ENCODE results near the gene TESPA1.
"Not testable (repeated sequence)": the region's sequence is repeated elsewhere in the genome, so short reads cannot be mapped to it uniquely, and the experiment has no call there.

The TESPA1 gene

DNA sequence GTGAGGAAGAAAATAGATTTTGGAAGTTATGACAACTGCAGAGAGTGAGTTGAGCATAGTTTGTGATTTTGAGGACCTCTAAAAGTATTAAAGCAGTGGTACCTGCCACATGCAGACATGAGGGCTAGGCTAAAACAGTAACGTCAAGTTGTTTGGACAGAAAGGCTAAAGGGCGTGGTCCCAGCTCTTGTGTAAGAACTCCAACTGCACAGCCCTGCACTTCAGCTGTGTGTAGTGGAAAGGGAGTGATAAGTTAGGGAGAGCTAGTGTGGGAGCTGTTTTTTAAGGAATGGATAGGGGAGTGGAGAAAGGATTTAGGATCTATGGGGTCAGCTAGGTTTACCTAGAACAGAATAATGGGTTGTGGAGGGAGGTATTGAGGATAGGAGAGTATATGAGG is 39.5 kb downstream of the TESPA1 start:
- DNase-seq: no peak

DNA sequence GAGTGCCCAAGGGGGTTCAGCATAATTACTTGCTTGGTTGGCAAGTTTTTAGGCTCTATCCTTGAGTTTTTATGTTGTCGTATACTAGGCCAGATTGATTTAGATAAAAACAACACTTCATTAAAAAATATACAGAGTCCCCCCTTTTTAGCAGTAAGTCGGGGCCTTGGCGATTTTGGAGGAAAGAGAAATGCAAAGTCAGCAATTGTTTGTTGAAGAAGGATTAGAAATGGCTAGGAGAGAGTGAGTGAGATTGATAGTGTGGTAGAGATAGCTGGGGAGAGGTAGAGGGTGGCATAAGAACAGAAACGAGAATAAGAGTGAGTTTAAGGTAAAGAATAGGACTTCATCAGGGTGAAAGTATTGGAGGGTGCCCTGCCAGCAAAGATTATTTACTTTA is 41.3 kb downstream of the TESPA1 start:
- DNase-seq: not testable (repeated sequence)

DNA sequence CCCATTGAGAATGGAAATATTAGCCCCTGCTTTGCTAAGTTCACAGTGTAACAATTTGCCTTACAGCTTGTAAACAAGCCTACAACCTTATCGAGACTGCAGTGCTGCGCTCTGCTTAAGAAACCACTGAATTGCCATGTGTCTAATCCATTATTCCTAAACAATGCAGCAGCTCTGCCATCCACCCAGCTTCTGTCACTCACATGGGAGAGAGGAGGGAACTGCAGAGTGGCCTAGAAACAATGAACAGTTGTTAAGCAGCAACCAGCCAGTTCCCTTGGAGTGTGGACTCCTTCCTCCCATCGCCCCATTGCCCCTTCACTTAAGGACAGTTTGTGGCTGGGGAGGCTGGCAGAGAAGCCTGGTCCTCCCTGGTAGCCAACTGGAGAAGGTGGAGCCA is 42.9 kb downstream of the TESPA1 start:
- no peak for DNase-seq

DNA sequence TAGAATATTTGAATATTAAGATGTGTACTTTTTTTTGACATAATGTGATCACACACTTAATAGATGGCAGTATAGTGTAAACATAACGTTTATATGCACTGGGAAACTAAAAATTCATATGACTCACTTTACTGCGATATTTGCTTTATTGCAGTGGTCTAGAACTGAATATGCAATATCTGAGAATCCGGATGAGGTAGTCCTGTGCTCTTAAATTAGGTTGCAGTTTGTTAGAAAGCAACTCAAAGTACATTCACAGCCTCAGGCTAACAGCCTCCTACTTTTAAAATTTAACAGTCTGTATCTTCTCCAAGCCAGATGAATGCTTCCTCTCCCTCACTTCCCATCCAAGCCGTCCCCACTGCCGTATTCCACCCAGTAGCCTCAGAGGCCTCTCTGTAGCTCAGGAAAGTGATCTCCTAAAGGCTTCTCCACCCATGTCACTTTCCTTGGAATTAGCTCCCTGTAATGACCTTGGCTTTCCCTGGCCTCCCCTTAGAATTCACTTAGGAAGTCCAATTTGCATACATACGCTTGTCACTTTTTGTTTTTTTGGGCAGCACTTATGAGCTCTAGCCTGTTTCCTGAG is 43.7 kb downstream of the TESPA1 start:
- DNase-seq: no peak

DNA sequence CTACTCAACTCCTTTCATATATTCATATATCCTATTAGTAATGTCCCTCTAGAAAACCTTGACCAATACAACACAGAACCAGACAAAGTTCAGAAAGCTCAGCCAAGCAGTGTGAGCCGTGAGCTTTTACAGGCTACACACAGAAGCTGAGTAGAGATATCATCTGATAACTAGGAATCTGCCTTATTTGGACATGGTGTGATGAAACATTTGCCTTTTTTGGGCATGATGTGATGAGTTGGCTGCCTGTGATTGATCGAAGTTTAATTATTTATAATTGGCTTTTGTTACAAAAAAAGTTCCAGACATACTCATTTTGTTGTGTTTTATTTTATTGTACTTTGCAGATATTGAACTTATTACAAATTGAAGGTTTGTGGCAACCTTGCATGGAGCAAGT is 46.6 kb downstream of the TESPA1 start:
- no peak for DNase-seq

DNA sequence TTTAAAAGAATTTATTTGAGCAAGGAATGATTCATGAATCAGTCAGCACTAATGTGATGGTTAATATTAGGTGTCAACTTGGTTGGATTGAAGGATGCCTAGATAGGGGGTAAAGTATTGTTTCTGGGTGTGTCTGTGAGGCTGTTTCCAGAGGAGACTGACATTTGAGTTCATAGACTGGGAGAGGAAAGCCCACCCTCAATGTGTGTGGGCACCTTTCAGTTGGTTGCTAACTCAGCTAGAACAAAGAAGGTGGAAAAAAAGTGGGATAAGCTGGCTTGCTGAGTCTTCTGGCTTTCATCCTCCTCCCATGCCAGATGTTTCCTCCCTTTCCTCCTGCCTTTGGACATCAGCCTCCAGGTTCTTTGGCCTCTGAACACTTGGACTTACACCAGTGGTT is 47.2 kb downstream of the TESPA1 start:
- no peak for DNase-seq

DNA sequence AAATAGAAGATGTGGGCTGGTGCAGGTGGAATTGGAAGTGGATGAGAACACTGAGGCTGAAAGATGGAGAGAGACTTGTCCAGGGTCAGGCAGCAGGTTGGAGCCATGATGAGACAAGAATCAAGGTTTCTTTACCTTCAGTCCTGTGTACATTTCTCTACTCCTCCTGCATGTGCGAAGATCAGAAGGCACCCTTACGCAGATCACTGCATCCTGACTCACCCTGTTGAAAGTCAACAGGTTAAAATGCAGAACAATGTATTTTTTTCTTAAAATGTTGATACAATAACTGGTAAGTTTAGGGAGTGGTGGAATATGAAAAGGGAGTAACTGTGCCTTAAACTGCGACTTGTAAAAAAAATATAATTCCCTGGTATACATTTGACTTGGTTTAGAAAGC is 47.8 kb downstream of the TESPA1 start:
- DNase-seq: no peak

DNA sequence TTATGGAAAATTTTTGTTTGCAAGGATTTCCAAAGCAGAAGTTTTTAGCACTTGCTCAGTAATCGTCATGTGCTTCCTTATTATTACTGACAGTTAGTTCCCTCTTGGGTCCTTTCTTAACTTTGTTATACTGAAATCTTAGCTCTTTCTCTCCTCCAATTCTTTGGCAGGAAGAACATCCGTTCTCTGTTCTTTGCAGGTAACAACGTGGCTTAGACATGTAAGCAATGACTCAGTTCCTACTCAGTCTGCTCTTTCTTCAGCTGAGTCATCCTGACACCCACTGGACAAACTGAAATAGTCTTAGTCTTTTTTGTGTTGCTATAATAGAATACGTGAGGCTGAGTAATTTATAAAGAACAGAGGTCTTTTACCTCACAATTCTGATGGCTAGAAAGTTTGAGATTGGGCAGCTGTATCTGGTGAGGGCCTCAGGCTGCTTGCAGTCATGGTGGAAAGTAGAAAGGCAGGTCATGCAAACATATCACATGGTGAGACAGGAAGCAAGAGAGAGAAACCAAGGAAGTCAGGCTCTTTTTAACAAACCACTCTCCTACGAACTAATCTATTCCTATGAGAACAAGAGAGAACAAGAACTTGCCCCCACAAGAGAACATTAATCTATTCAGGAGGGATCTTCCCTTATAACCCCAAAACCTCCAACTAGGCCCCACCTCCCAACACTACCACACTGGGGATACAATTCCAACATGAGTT is 49.2 kb downstream of the TESPA1 start:
- DNase-seq: peak; percentile 86

DNA sequence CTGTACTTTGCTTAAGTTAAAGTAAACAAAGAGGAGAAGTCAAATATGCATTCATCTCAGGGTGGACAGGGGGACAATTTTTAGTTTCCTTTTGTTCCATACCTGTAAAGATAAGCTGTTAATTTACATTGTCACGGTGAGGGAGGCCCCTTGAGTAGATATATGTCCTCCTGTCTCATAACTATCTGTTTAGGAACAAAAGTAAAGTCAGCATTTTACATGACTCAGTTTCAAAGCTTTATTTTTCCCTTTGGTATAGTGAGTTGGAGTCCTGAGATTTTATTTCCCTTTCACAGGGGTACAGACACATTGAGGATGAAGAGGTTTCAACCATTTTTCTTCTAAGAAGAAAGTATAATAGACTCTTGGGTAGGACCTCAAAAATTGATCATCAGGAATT is 50.1 kb downstream of the TESPA1 start:
- DNase-seq: no peak

DNA sequence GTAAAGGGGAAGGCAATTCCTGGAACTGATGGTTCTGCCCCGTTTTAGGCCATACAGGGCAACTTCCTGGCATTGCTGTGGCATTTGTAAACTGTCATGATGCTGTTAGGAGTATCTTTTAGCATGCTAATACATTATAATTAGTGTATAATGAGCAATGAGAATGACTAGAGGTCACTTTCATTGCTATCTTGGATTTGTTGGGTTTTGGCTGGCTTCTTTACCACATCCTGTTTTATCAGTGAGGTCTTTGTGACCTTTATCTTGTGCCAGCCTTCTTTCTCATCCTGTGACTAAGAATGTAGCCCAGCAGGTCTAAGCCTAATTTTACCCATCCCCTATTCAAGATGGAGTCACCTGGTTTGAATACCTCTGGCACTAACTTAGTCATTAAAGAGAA is 51.2 kb downstream of the TESPA1 start:
- peak; percentile 75 for DNase-seq

DNA sequence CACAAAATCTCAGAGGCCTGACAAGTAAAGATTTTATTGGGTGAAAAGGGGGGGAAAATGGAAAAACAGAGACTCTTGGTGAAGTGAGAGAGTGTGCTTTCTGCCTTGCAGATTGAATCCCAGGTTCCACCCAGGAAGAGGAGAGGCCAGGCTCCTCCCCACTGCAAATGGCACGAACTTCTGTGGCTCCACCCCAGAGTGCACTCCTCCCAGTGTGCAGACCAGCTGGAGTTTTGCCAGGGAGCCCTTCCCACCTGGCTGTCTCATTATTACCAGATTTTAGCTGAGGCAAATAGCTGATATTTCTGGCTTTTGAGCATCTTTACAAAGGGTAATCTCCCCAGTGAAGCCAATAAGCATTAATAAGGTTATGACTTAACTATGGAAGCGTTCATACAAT is 51.9 kb downstream of the TESPA1 start:
- DNase-seq: no peak

DNA sequence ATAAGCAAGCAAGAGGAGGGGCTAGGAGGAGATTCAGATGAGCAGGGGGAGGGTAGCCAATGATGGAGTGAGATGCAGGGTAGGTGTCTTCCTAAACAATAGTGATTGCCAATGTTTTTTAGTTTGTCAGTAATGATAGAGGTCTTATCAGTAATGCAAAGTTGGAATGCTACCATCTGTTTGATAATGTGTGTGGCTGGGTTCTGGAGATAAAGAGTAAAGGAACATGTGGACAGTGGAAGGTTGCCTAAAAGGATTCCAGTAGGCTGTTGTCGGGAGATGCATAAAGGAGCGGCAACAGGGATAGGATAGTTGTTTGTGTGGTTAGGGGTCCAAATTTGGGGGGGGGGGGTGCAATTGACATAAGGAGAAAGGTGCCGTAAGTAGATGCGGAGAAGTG is 52.5 kb downstream of the TESPA1 start:
- no peak for DNase-seq

DNA sequence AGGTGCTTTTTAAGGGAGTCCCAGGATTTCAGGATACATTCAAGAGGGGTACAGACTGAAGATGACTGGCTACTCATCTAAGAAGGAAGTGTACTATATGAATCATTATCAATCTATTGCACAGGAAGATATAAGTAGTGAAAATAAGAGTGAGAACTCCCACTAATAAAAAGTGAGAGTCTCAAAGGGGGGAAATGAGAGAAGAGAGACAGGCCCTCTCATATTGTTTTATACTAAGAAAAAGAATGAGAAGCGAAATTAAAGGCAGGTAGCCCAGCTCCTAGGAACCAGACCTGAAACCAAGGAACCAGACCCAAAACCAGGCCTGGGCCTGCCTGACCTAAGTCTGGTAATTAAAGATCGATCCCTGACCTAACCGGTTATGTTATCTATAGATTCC is 54.6 kb downstream of the TESPA1 start:
- no peak for DNase-seq

DNA sequence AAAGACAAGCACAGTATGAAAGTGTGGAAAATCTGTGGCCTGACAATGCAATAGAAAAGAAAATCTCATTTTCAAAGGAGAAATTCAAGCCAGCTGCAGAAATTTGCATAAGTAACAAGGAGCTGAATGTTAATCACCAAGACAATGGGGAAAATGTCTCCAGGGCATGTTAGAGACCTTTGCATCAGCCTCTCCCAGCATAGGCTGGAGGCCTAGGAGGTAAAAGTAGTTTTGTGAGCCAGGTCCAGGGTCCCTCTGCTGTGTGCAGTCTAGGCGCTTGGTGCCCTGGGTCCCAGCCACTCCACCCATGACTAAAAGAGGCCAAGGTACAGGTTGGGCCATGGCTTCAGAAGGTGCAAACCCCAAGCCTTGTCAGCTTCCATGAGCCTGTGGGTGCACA is 58.3 kb downstream of the TESPA1 start:
- DNase-seq: no peak

DNA sequence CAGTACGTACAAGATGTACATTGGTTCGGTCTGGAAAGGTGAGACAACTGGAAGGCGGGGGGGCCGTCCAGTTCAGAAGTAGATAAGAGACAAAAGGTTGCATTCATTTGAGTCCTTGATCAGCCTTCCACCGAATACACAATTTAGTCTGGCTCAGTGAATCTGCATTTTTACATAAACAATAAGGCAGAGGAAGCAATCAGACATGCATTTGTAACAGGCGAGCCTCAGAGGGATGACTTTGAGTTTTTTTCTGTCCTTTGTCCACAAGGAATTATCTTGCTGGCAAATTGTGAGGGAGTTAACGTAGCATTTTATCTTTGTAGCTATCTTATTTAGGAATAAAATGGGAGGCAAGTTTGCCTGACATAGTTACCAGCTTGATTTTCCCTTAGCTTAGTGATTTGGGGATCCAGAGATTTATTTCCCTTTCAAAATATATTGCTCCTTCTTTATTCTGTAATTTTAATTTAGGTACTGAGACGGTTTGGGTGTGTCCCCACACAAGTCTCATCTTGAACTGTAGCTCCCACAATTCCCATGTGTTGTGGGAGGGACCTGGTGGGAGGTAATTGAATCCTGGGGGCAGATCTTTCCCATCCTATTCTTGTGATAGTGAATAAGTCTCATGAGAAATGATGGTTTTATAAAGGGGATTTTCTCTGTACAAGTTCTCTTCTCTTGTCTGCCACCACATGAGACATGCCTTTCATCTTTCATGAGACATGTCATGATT is 59.4 kb downstream of the TESPA1 start:
- DNase-seq: no peak

DNA sequence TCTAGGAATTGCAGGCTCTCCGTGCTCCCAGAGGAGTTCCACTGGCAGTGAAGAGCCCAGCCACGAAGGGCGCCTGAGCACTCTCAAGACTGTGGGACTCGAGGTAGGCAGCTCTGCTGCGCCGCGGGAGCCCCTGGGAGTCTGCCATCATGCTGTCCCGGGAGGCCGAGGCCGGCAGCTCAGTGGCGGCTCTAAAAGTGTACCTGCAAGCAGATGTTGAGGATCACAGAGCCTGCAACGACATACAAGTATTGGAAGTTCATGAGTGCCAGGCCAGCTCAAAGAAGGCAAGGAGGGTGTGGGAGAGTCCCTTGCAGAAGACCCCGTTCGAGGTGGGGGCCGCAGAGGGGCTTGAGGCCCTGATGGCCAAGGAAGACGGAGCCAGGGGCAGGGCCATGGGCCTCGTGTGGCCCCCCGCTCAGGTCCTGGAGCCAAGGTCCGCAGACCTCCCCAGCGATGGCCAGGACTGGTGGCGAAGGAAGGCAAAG is 67.5 kb downstream of the TESPA1 start:
- DNase-seq: no peak
